ENCODE results near the gene SGPP1. TPM values are rescaled to one million over a fixed set of nuclear protein-coding genes. Genes with fewer than 3 reads are reported as not detected.
A peak's percentile ranks its signal among the peaks of the same experiment; 100 is the strongest.

SGPP1 gene
- total RNA-seq, 1 experiment from 2014 or later = 5.5 TPM

DNA sequence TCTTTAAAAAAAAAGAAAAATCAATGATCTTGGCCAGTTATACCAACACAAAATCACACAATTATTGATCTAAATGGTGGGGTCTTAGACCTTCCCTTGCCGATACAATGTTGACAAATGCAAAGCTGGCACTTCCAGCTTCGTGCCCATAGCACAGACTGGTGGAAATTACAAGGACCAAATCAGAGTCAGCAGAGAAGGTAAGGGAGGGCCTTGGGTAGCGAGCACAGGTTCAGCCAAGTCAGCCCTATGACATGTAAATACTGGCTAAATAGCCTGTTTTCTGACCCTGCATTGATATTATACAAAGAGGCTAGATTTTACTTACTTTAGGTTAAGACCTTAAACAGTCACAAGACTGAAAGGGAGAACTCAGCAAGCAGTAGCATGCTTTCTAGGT lies 55.9 kb downstream of the SGPP1 start:
- no peaks in the 10 kb centered on the region for H3K4me1 ChIP-seq (ENCODE audit: insufficient read depth, low read length)
- H3K27me3 ChIP-seq (ENCODE audit: insufficient read depth, low read length) = no peaks in the 10 kb centered on the region
- no peak overlapping the region for H2BK15ac ChIP-seq (ENCODE audit: low read depth, low read length)
- Mint-ChIP-seq H3K27ac (0 out of 7 replicates have a peak overlapping the region, but pooled peaks of 1 of the 3 experiments have one; percentile 54), H3K4me1 (no peaks in the 10 kb centered on the region; a peak in 1 of 4 replicates), H3K4me3 (no peak overlapping the region), H3K9me3 (no peaks in the 10 kb centered on the region), H3K36me3 (ENCODE audit: insufficient read depth in 1 of 3, low read depth in 3 of 3) (no peaks in the 10 kb centered on the region), H3K27me3 (ENCODE audit: low read depth) (no peaks in the 10 kb centered on the region; the same call in 1 of the 2 replicates)
- no peak overlapping the region for H3K56ac ChIP-seq (ENCODE audit: insufficient read length, low read depth, low read length)
- no peak overlapping the region for H3T11ph ChIP-seq (ENCODE audit: low read length)
- H3K9me3 ChIP-seq (ENCODE audit: control insufficient read depth, low read depth, low read length) = no peaks in the 10 kb centered on the region
- no peaks in the 10 kb centered on the region for H3K79me1 ChIP-seq (ENCODE audit: insufficient read depth, low read depth, low read length, poor library complexity, severe bottlenecking)
- H4K8ac ChIP-seq (replicated peaks; ENCODE audit: insufficient read length, low read depth, low read length) = no peak overlapping the region
- no peak overlapping the region for H3K4me2 ChIP-seq (ENCODE audit: insufficient read depth, insufficient read length, low read length)
- no peaks in the 10 kb centered on the region for H3K79me2 ChIP-seq (ENCODE audit: insufficient read depth, low read length)
- H2BK12ac ChIP-seq (ENCODE audit: insufficient read length, low read depth, low read length) = no peak overlapping the region
- no peak overlapping the region; the same call in 1 of the 2 replicates for H3K14ac ChIP-seq (ENCODE audit: insufficient read depth, low read length)
- H2BK20ac ChIP-seq (ENCODE audit: low read depth, low read length, poor library complexity, severe bottlenecking) = no peak overlapping the region
- H3K4ac ChIP-seq (ENCODE audit: low read depth, low read length) = no peak overlapping the region
- no peak overlapping the region for H4K91ac ChIP-seq (ENCODE audit: insufficient read length, low read depth, low read length)
- no peak overlapping the region for H3K9ac ChIP-seq (ENCODE audit: extremely low read depth, insufficient read length, low read length)
- WGBS (ENCODE audit: extremely low coverage, insufficient read length, low lambda C conversion rate) = no CpG with 5 or more reads among the region's 3 CpGs
- no peak overlapping the region for H2AK5ac ChIP-seq (ENCODE audit: insufficient read length, low read length)
- no peak overlapping the region for H3K27ac ChIP-seq (ENCODE audit: insufficient read length, low read depth, low read length)
- no peak for DNase-seq
- H2AFZ ChIP-seq (ENCODE audit: low read length) = no peak overlapping the region
- H3K23ac ChIP-seq (ENCODE audit: insufficient read length, low read depth, low read length) = no peak overlapping the region
- H4K5ac ChIP-seq (ENCODE audit: insufficient read length, low read depth, low read length) = no peak overlapping the region
- no peak overlapping the region for H2BK5ac ChIP-seq (ENCODE audit: insufficient read length, low read length)
- H3K23me2 ChIP-seq (ENCODE audit: insufficient read length, low read depth, low read length, poor library complexity, severe bottlenecking) = no peaks in the 10 kb centered on the region
- H3K18ac ChIP-seq (ENCODE audit: insufficient read length, low read depth, low read length) = no peak overlapping the region
- H4K20me1 ChIP-seq (ENCODE audit: control insufficient read depth, insufficient read depth, insufficient read length) = no peaks in the 10 kb centered on the region
- no peak for TF ChIP-seq CTCF (conservative IDR thresholded peaks at IDR 0.05)
- no peak overlapping the region for H2BK120ac ChIP-seq (ENCODE audit: low read depth, low read length, poor library complexity, severe bottlenecking)

All from H9 (cell line).